NCI-H526 treated with DMSO at 0.1 percent for 48 hours (cell line): ENCODE measurements around the gene SMIM35.
A peak's percentile ranks its signal among the peaks of the same experiment; 100 is the strongest.

Experiments
- DNase-seq: peaks from one replicate; lab custom pipeline; 2025; lab: John Stamatoyannopoulos, UW

The SMIM35 gene

DNA sequence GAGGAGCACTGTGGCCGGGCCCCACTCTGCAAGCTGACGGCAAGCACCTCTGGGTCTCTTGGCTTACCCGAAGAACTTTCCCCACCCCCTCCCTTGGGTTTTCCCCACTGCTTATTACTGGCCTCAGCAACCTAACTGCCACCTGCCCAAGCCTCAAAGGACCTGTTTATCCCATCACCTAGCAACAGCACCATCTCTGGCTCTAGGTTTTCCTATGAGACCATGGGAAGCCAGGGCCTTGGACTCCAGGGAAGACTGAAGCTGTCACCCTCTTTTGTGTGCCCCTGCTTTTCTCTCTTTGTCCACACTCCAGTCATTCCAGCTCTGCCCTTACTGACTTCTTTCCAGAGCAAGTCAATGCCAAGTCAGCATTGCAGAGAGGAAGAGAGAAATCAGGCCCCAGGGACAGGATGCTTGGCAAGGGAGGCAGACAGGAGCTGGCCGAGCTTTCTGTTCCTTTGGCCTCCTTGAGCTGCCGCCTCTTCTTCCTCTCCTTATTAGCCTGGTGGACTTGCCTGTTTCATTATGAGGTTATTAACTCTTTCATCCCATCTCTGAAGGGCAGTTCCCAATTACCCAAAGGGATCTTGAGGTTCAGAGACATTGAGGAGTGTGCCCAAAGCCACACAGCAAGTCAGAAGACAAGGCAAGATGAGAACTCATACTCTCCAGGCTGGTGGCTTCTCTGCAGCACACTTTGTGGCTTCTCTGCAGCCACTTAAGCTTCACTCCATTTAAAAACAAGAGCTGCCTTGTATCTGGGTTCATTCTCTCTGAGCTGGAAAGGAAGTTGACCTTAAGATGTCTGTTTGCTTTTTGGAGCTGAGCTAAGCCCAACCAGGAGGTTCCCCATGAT, at the start of gene SMIM35:
Gene SMIM35, minus strand, starts transcription at position 51 of the 856 bp plus-strand sequence. CDS start 206 bp downstream, outside the sequence.
- peak; percentile 67 for DNase-seq

DNA sequence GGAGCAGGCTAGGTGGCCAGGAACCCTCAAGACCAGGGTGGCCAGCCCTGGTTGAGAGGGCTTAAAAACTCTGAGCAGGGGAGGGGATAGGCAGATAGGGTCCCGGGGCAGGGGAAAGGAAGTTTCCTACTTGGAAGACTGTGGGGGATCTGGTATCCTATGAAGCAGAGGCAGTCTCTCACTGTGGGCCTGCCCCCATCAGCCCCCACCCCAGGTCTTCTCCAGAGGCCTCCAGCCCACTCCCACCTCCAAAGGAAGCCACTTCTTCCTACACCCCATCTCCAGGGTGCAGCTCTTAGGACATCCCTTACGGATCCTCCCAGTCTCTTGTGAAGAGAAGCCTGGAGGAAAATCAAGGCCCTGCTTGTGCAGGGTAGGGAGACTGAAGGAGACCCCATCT, 49.6 kb upstream of the SMIM35 start:
- no peak for DNase-seq

DNA sequence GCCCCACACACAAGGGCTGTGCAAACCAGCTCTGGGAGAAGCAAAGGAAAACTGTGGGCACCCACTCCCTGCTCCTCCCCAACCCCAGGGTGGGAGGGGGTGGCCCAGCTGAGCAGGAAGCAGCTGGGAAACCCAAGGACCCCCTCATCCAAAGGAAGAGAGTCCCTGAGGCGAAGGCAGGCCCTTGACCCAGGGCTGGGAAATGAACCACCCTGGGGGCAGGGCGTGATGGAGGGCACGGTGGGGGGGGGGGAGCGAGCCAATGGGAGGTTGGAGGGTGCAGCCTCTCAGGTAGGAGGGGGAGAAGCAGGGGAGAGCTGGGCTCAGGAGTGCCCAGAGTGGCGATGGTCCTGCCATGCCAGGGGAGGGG, 49.0 kb upstream of the SMIM35 start:
- no peak for DNase-seq

DNA sequence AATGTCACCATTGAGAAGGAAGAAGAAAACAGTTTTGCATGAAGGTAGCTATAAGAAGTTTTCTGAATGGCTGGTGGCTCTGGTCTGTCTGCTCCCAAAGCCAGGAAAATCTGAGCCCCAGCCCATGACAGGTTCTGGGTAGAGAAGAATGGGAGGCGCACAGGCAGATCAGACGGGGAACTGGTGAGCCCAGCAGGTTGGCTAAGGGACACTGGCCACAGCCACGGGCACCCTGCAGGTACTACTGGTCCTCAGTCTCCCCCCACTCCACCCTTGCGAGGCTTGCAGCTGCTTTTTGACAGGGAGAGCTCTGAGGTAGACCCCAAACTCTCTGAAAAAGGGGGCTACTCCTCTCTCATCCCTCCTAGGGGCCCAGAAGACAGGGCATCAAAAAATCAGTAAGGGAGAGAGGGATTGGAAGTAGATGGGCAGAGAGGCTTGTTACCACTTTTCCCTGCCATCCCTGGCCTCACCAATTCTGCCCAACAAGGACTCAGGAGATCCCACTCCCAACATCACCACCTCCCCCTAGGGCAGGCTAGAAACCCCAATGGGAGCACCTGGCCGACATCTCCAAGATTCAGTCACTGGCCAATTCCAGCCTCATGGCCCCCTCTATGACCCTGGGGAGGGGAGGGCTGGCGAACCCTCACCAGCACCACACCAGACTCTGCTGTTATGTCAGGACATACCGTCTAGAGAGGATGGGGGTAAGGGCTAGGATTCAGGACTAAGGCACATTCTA, 48.5 kb upstream of the SMIM35 start:
- no peak for DNase-seq

DNA sequence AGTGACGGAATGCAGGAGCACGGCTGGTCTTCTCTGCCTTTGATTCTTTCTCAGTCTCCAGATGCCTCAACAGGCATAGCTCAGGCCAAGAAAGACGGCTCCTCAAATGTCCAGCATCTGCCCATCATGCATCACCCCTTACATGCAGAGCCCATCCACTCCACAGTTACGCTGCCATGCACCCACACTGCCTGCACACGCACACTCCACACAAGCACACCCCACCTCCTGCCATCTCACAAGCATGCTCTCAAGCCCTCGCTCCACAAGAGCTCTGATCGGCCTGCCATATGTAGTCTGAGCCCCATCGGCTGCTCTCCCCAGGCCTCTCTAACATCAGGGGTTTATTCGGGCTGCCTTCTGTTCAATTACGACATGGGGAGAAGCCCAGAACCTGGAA, 47.1 kb upstream of the SMIM35 start:
- no peak for DNase-seq

DNA sequence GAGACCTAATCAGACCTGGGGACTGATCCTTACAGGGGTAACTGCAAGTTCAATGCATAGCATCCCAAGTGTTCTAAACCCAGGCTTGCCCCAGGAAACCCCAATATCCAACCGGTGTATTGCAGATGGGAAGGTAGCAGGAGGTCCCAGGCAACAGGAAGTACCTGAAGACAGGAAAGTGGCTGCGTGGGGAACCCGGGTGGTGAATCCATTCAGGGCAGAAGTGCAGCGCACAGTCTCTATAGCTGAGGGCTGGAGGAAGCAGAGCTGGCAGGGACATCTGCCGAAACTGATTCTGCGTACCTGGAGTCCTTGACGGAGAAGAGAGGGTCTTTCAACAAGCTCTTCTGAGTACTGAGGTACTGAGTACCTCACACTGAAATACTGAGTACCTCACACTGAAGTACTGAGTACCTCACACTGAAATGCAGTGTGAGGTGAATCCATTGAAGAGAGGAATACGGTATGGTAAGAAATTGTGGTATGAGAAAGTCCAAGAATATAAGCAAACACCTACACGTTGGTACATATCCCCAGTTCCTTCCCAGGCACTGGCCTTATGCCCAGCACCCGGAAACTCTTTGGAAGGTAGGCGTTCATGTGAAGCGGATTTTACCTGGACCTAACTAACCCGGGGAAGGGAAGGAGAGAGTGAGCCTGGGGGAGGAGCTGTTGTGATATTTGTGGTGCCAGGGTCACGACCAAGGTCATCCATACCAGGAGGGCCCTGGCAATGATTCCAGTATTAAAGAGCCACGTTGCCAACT, 45.8 kb upstream of the SMIM35 start:
- no peak for DNase-seq

DNA sequence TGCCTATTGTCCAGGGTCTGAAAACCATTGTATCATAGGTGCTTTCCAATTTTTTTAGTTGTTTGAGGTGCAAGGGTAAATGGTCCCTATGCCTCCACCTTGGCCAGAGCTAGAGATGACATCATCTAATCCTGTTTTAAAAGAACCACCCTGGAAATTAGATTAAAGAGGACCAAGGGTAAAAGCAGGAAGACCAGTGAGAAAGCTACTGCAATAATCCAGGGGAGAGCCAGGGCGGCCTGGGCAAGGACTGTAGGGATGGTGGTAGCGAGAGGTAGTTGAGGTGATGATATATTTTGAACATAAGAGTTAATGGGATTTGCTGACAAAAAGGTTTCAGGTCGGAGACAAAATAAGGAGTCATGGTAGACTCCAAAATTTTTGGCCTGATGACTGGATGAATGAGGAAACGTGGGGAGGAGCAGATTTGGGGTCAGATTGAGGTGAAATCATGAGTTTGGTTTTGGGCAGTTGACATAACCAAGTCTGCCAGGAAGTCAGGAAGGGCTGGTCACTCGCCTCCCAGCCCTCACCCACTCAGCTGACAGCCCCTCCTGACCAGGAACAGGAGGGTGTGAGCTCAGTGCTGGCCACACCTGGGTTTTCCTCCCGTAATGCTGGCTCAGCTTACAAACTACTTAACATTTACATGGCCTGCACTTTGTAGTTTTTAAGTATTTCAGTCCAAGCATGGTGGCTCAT, 42.9 kb upstream of the SMIM35 start:
- DNase-seq, result no peak

DNA sequence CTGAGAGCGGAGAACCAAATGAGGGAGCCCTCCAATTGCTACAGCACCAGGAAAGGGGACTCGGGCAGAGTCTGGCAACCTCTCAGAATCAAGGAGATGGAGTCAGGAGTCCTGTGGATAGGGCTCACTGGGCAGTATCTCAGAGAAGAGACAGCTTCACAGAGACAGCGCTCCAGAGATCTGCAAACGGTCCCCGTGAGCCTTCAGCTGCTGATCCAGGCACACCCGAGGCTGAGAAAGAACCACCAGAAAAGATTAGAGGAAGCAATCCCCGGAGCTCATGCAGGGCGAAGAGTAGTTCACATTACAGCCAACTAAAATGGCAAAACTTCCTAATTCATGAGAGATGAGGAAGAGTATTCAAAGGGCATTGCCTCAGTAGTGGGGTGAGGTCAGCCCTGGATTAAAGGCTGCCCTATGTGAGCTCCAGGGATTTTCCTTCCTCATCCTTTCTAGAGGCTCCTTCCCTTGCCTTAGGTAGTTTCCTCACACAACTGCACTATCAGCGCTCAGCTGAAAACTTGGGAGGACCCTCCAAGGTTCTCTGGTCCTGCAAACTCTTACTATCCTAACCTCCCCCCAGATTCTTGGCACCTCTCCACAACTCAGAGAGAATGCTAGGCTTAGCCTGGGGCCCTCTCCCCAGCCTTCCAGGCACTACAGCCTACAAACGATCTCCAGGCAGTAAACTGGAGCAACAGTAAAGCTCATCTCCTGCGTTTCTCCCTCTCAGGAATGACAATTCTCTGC, 42.1 kb upstream of the SMIM35 start:
- no peak for DNase-seq

DNA sequence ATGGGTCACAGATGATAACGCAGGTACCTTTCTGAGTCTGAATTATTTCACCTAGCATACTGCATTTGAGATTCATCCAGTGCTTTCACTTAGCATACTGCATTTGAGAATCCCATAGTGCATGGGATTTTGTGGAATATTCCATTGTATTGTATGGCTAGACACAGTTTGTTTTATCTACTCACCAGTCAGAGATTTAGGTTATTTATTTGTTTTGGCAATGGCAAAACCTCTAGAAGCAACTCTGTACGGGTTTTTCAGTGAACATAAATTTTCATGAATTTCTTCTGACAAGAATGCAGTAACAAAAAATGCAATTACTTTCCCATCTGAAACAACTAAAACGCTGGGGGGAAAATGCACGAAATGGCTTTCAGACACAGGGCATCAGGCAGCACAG, 41.5 kb upstream of the SMIM35 start:
- DNase-seq, result no peak

DNA sequence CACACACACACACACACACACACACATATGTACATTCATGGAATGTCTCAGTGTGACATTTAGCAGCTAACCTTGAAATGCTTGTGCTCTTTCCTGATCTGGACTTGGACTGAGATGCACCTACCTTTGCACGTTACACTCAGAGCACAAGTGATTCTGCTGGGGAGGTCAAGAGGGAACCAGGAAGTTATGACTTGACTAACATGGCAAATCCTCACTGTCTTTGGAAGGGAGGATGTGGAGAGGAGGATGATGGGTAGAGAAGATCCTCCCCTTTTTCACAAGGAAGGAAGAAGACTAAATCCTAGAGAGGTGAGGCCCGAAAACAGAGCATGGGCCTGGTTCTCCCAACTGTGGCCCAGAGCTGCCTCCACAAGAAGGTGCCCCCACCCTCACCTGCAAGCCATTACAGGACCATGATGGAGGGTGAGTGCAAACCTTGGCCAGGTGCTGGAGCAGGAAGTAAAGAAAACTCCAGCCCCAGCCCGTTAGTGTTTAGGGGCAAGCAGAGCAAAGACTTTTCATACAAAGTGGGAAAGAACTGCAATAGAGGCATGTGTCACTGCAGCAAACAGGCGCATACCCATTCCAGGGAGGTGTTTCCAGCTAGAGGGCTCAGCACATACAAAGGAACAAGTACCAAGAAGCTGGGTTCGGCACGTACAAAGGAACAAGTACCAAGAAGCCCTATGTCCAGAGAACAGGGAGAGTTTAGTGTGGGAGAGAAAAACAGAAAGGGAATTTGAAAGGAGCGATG, 39.5 kb upstream of the SMIM35 start:
- peak; percentile 65 for DNase-seq

DNA sequence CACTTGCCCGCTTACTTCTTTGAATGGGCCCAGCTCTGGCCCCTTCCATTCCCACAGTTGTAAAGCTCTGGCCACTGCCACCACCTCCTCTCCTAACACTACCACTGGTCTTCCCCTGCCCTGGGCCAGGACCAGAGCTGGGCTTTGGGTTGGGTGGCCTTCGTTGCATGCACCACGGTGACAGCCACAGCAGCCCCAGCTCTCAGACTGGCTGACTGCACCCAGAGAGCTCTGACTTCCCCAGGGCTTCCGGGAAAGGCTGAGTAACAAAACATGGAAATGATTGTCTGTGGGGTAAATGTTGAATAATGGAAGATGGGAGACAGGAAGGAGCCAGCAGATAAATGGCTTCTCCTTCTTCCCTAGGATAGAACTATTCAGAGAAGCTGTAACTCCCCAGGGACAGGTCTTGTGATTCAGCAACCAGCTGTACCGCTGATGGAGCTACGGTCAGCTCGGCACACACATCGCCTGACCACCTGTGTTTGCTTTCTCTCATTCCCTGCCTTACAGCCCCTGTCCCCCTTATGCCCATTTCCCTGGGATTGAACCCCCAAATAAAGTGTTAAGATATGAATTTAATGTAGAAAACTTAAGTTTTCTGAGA, 38.3 kb upstream of the SMIM35 start:
- peak; percentile 52 for DNase-seq

DNA sequence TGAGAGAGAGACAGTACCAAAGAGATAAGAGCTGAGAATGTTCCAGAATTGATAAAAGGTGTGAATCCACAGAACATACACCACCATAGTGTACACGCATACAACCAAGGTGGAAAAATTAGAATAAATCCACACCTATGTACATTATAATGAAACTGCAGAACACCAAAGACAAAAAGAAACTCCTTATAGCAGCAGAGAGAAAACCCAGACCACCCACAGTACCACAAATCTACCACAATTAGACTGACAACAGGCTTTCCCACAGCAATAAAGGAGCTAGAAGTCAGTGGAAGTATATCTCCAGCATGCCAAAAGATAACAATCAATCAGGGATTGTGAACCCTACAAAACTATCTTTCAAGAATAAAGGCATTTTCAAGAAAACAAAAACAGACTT, 34.0 kb upstream of the SMIM35 start:
- DNase-seq, result no peak

DNA sequence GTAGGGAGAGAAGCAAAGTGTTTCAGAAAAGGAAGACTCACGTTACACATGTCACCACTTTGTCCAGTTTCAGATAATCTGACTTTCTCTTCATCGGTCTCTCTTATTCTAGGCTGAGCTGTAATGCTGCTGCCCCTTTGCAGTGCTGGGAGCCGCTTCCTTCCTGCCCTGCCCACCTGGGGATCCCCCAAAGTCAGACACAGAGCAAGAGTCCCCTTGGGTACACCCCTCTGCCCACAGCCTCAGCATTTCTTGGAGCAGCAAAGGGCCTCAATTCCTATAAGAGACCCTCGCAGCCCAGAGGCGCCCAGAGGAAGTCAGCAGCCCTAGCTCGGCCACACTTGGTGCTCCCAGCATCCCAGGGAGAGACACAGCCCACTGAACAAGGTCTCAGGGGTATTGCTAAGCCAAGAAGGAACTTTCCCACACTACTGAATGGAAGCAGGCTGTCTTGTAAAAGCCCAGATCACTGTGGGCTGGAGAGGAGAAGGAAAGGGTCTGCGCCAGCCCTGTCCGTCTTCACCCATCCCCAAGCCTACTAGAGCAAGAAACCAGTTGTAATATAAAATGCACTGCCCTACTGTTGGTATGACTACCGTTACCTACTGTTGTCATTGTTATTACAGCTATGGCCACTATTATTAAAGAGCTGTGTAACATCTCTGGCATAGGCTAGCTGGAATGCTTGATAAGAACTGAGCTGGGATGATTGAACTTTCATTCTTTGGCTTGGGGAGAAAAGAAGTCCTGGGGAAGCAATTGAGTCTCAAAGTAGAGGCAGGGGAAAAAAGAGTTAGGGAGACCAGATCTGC, 31.2 kb upstream of the SMIM35 start:
- DNase-seq, result no peak

DNA sequence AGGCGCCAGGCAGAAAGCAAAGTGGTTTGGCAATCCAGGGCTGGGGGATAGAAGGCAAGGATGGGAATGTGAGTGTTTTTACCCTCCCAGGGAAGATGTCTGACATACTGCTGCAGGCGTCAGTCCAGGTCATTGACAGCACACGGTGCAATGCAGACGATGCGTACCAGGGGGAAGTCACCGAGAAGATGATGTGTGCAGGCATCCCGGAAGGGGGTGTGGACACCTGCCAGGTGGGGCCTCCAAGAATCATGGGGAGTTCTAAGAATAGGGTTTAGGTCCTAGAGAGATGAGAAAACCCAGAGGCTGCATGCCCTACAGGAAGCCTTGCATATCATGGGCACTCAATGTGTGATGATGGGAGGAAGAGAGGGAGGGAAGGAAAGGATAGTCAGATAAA, 28.3 kb upstream of the SMIM35 start:
- no peak for DNase-seq

DNA sequence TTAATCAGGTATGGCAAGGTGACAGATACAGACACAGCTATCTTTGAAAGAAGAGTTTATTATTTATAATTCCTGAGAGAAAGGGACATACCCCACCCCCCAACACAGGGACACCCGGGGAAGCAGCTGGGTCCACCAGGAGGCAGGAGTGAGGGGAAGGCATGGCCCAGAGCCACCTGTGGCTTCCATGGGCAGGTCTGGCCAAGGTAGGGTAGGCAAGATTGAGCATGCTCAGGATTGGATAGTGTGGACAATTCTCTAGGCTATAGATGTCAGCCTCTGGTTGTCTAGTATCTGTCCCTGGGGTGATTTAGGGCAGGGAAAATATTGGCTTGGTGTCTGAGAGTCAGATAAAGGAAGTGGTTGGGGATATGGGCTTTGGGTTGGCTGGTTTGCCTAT, 27.5 kb upstream of the SMIM35 start:
- no peak for DNase-seq

DNA sequence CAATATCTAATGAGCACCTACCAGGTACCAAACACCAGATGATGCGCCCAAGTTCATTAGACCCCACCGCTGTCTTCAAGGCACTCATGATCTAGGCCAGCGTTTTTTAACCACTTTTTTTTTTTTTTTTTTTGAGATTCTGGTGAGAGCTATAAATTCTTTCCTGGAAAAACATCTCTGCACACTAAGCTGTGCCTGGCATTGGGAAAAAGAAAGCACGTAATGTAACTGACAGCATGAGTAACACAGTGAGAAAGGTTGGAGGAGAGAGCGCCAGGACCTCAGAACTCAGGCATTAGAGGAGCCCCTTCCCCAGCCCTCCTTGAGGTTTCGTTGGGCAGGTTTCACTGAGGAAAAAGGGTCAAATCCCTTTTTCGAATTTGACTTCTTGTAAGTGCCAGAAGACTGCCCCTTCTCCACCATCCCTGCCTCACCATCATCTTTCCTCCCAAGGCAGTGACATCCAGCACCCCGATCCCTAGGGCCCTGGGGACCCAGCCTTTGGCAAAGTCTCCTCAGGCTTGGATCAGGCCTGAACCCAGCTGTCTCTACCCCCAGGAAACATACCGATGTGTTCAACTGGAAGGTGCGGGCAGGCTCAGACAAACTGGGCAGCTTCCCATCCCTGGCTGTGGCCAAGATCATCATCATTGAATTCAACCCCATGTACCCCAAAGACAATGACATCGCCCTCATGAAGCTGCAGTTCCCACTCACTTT, 26.1 kb upstream of the SMIM35 start:
- no peak for DNase-seq

DNA sequence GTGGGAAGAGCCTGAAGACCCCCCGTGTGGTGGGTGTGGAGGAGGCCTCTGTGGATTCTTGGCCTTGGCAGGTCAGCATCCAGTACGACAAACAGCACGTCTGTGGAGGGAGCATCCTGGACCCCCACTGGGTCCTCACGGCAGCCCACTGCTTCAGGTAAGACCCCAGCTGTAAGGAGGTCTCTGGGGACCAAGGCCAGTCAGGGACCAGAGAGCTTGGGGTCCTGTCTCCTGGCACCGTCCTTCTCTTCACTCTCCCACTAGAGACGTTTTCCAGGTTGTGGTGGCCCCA, 24.9 kb upstream of the SMIM35 start:
- DNase-seq, result no peak

DNA sequence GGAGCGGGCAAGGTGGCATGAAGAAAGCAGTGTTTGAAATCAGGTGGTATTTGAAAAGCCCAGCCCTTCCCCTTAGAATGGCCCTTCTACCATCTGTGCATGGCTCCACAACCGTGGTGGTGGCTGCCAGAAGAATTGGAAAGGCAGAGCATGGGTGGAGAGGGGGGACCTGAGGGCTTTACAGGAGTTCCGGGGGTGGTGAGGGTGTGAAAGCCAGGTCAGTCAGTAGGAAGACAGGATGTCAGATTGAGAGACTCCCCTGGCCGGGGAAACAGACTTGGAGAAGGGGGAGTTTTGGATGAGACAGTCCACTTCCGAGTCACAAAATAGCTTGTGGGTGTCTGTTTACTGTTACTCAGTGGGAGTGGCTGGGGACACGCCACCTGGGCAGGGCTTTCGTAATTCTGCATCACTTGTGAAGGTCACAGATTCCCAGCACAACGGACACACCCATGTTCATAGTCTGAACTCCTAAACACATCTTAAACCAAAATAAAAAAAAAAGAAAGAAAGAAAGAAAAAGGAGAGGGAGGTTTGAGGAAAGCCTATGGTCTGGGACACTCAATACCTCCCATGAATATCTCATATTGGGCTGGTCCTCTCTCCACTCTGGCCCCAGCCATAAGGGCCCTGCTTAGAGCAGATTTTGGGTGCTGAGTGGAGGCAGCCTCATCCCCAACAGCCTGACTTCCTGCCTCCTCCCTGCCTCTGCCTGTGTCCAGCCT, 24.4 kb upstream of the SMIM35 start:
- DNase-seq, result no peak
